Karpas-422 (cell line): ENCODE data around the gene PARD6A. TPM values are rescaled to one million over a fixed set of nuclear protein-coding genes. Genes with fewer than 3 reads are reported as not detected.

Experiments
- DNase-seq: peaks from one replicate; pipeline ENCODE4 v3.0.0-alpha.2; 2015
- H2AFZ ChIP-seq: fragments of 200-600 bp; sonication (generic); 2 replicates; pipeline ENCODE4 v1.6.1; 2014; ENCODE audit warnings: antibody characterized with exemption, low read length, mixed read lengths
- H3K27ac ChIP-seq: fragments of 200-600 bp; sonication (generic); 2 replicates; pipeline ENCODE4 v1.5.1; 2014; ENCODE audit warnings: mild to moderate bottlenecking, low read length, moderate library complexity
- H3K27me3 ChIP-seq: fragments of 200-600 bp; sonication (generic); 2 replicates; pipeline ENCODE4 v1.6.1; 2014; ENCODE audit warnings: low read length, mixed read lengths
- H3K36me3 ChIP-seq: fragments of 200-600 bp; sonication (generic); 2 replicates; pipeline ENCODE4 v1.6.1; 2014; ENCODE audit warnings: low read length, mixed read lengths; ENCODE audit not compliant: insufficient read depth
- H3K4me1 ChIP-seq: fragments of 200-600 bp; sonication (generic); 2 replicates; pipeline ENCODE4 v1.6.1; 2014; ENCODE audit warnings: mild to moderate bottlenecking, low read length, mixed read lengths
- H3K4me2 ChIP-seq: fragments of 200-600 bp; sonication (generic); 2 replicates; pipeline ENCODE4 v1.6.1; 2014; ENCODE audit warnings: low read length, low read depth, mild to moderate bottlenecking; ENCODE audit not compliant: poor library complexity, severe bottlenecking
- H3K4me3 ChIP-seq: fragments of 200-600 bp; sonication (generic); 2 replicates; pipeline ENCODE4 v1.5.1; 2014; ENCODE audit warnings: mild to moderate bottlenecking, antibody characterized with exemption, low read length, mixed read lengths
- H3K79me2 ChIP-seq: fragments of 200-600 bp; sonication (generic); 2 replicates; pipeline ENCODE4 v1.6.1; 2014; ENCODE audit warnings: mild to moderate bottlenecking, low read length, mixed read lengths
- H3K9ac ChIP-seq: fragments of 200-600 bp; sonication (generic); 2 replicates; pipeline ENCODE4 v1.6.0; 2014; ENCODE audit warnings: low read length
- H3K9me2 ChIP-seq: fragments of 200-600 bp; sonication (generic), shearing (Covaris generic); replicated peaks from 2 replicates; pipeline ENCODE4 v1.6.0; 2014; ENCODE audit warnings: mild to moderate bottlenecking, low read length, moderate library complexity; ENCODE audit not compliant: insufficient read depth
- H3K9me3 ChIP-seq: fragments of 300-700, 200-600 bp; sonication (generic); 2 replicates; pipeline ENCODE4 v1.6.1; 2014; ENCODE audit warnings: low read length, mixed read lengths
- H4K20me1 ChIP-seq: fragments of 200-600 bp; sonication (generic); 2 replicates; pipeline ENCODE4 v1.6.1; 2014; ENCODE audit warnings: mild to moderate bottlenecking, antibody characterized with exemption, low read length, low read depth; ENCODE audit not compliant: insufficient read depth
- total RNA-seq: library from RNA; depleted of rRNA; stranded (reverse); fragments of >200 nt; shearing (Covaris generic); gene quantifications from 2 replicates; pipeline ENCODE4 v1.2.3, GENCODE V29; 2014; ENCODE audit warnings: low replicate concordance

The PARD6A gene
- total RNA-seq, 1 experiment from 2014 or later: 13.6 TPM

GRCh38 chr16:67644038-67644437 lies 16.7 kb upstream of the PARD6A start:
- Histone ChIP-seq H3K27ac (no peak overlapping the region), H3K9ac (peak overlapping the region; percentile 86; the same call in 1 of the 2 replicates), H3K36me3 (peaks cover 3% of the 10 kb centered on the region; the same call in 1 of the 2 replicates), H3K79me2 (0 out of 2 replicates have a peak, but pooled peaks cover 5% of the 10 kb centered on the region), H3K4me1 (peaks cover 16% of the 10 kb centered on the region), H3K4me3 (peak overlapping the region; percentile 82; the same call in 1 of the 2 replicates), H3K27me3 (no peaks in the 10 kb centered on the region), H3K9me2 (no peaks in the 10 kb centered on the region), H3K9me3 (no peaks in the 10 kb centered on the region), H3K4me2 (peak overlapping the region; percentile 74), H2AFZ (no peak overlapping the region), H4K20me1 (no peaks in the 10 kb centered on the region)
- DNase-seq: no peak

DNA sequence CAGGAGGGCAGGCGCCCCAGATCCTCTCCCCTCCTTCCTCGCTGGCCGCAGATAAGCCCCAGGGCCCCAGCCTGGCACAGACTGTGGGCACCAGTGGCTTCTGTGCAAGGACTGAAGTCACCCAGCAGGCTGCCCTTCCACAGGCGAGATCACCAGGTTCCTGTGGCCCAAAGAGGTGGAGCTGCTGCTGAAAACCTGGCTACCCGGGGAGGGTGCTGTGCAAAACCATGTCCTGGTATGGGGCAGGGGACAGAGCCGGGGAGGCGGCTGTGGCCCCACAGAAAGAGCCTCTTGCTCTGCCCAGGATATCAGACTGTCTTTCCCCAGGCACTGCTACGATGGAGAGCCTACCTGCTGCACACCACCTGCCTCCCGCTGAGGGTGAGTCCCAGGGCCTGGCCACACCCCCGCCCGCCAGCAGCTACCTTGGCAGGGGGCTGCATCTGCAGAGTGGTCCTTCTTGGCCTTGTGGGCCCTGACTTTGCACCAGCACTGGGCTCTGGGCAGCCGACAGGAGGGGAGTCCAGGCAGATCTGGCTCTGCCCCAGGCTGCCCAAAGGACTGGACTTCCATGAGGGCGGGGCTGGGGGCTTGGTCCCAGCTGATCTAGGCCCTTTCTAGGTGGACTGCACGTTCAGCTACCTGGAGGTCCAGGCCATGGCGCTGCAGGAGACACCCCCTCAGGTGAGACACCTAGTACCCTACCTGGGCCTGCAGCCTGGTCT lies 15.2 kb upstream of the PARD6A start:
- H4K20me1 ChIP-seq: no peaks in the 10 kb centered on the region
- H3K4me1 ChIP-seq: peaks cover 16% of the 10 kb centered on the region
- H3K9ac ChIP-seq: peak overlapping the region; percentile 86
- peak; percentile 53 for DNase-seq
- 0 out of 2 replicates have a peak, but pooled peaks cover 5% of the 10 kb centered on the region for H3K79me2 ChIP-seq
- peak overlapping the region; percentile 82 for H3K4me3 ChIP-seq
- H3K27ac ChIP-seq: peak overlapping the region; percentile 51
- H2AFZ ChIP-seq: peak overlapping the region; percentile 53; the same call in 1 of the 2 replicates
- no peaks in the 10 kb centered on the region for H3K27me3 ChIP-seq
- H3K9me2 ChIP-seq: no peaks in the 10 kb centered on the region
- peak overlapping the region; percentile 74 for H3K4me2 ChIP-seq
- H3K36me3 ChIP-seq: no peaks in the 10 kb centered on the region
- no peaks in the 10 kb centered on the region for H3K9me3 ChIP-seq

- Histone ChIP-seq H3K4me1 (peaks cover 16% of the 10 kb centered on the region), H3K9me3 (no peaks in the 10 kb centered on the region), H3K4me2 (no peak overlapping the region), H3K9ac (no peak overlapping the region), H2AFZ (no peak overlapping the region), H3K36me3 (no peaks in the 10 kb centered on the region), H3K27me3 (no peaks in the 10 kb centered on the region), H3K27ac (no peak overlapping the region), H3K4me3 (no peak overlapping the region), H3K9me2 (no peaks in the 10 kb centered on the region), H4K20me1 (no peaks in the 10 kb centered on the region), H3K79me2 (0 out of 2 replicates have a peak, but pooled peaks cover 5% of the 10 kb centered on the region)
- DNase-seq: no peak
Measured at GRCh38 chr16:67647111-67647651, 13.6 kb upstream of the PARD6A start.

DNA sequence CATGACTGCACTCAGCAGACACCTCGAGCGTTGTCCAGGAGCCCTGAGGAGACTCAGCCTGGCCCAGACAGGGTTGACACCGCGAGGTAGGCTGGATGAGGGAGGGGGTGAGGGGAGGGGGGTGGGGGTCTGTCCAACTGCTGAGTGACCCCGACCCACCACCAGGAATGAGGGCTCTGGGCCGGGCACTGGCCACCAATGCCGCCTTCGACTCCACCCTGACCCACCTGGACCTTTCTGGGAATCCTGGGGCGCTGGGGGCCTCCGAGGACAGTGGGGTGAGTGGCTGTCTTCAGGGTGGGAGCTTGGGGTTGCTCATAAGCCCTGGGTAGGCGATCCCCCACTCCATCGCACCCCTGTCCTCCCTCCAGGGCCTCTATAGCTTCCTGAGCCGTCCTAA lies 13.1 kb upstream of the PARD6A start:
- no peaks in the 10 kb centered on the region for H3K9me3 ChIP-seq
- H3K27me3 ChIP-seq: no peaks in the 10 kb centered on the region
- no peak for DNase-seq
- H3K4me3 ChIP-seq: no peak overlapping the region
- no peaks in the 10 kb centered on the region for H3K9me2 ChIP-seq
- no peaks in the 10 kb centered on the region for H3K36me3 ChIP-seq
- 0 out of 2 replicates have a peak, but pooled peaks cover 5% of the 10 kb centered on the region for H3K79me2 ChIP-seq
- H3K4me2 ChIP-seq: no peak overlapping the region
- H2AFZ ChIP-seq: no peak overlapping the region
- no peak overlapping the region for H3K27ac ChIP-seq
- H4K20me1 ChIP-seq: no peaks in the 10 kb centered on the region
- no peak overlapping the region for H3K9ac ChIP-seq
- peaks cover 16% of the 10 kb centered on the region for H3K4me1 ChIP-seq

- no peak overlapping the region for H2AFZ ChIP-seq
- H3K4me1 ChIP-seq: peaks cover 16% of the 10 kb centered on the region
- no peak for DNase-seq
- no peaks in the 10 kb centered on the region for H3K27me3 ChIP-seq
- H4K20me1 ChIP-seq: no peaks in the 10 kb centered on the region
- no peak overlapping the region for H3K4me3 ChIP-seq
- no peak overlapping the region for H3K4me2 ChIP-seq
- 0 out of 2 replicates have a peak, but pooled peaks cover 5% of the 10 kb centered on the region for H3K79me2 ChIP-seq
- H3K9ac ChIP-seq: no peak overlapping the region
- H3K36me3 ChIP-seq: no peaks in the 10 kb centered on the region
- no peak overlapping the region for H3K27ac ChIP-seq
- H3K9me3 ChIP-seq: no peaks in the 10 kb centered on the region
- no peaks in the 10 kb centered on the region for H3K9me2 ChIP-seq
Measured at GRCh38 chr16:67648088-67648763, 12.5 kb upstream of the PARD6A start.

GRCh38 chr16:67648764-67649407 lies 11.9 kb upstream of the PARD6A start:
- H3K9ac ChIP-seq: no peak overlapping the region
- peaks cover 16% of the 10 kb centered on the region for H3K4me1 ChIP-seq
- H3K9me2 ChIP-seq: no peaks in the 10 kb centered on the region
- no peaks in the 10 kb centered on the region for H3K36me3 ChIP-seq
- no peaks in the 10 kb centered on the region for H3K27me3 ChIP-seq
- no peak overlapping the region for H3K4me3 ChIP-seq
- no peak for DNase-seq
- H3K79me2 ChIP-seq: 0 out of 2 replicates have a peak, but pooled peaks cover 5% of the 10 kb centered on the region
- no peaks in the 10 kb centered on the region for H3K9me3 ChIP-seq
- H3K27ac ChIP-seq: no peak overlapping the region
- no peak overlapping the region for H3K4me2 ChIP-seq
- no peaks in the 10 kb centered on the region for H4K20me1 ChIP-seq
- no peak overlapping the region for H2AFZ ChIP-seq

- H2AFZ ChIP-seq: no peak overlapping the region
- no peaks in the 10 kb centered on the region for H3K27me3 ChIP-seq
- H3K4me2 ChIP-seq: no peak overlapping the region
- no peak overlapping the region for H3K4me3 ChIP-seq
- H4K20me1 ChIP-seq: no peaks in the 10 kb centered on the region
- no peak overlapping the region for H3K27ac ChIP-seq
- H3K36me3 ChIP-seq: no peaks in the 10 kb centered on the region
- DNase-seq: peak; percentile 62
- no peaks in the 10 kb centered on the region for H3K9me3 ChIP-seq
- 0 out of 2 replicates have a peak, but pooled peaks cover 5% of the 10 kb centered on the region for H3K79me2 ChIP-seq
- H3K4me1 ChIP-seq: peaks cover 12% of the 10 kb centered on the region
- no peak overlapping the region for H3K9ac ChIP-seq
- no peaks in the 10 kb centered on the region for H3K9me2 ChIP-seq
Measured at GRCh38 chr16:67649494-67649931, 11.2 kb upstream of the PARD6A start.
